GM12873 (cell line): Measurements from ENCODE around the gene LENEP.

Experiments
- TF ChIP-seq, protein P1 (sequence below): IDR thresholded peaks from 2 replicates; pipeline ENCODE4 v1.5.1; 2012; ENCODE audit warnings: low read depth, mild to moderate bottlenecking, moderate library complexity, low read length, control low read depth; ENCODE audit not compliant: insufficient read depth; ENCODE audit errors: missing control alignments

The LENEP gene

DNA sequence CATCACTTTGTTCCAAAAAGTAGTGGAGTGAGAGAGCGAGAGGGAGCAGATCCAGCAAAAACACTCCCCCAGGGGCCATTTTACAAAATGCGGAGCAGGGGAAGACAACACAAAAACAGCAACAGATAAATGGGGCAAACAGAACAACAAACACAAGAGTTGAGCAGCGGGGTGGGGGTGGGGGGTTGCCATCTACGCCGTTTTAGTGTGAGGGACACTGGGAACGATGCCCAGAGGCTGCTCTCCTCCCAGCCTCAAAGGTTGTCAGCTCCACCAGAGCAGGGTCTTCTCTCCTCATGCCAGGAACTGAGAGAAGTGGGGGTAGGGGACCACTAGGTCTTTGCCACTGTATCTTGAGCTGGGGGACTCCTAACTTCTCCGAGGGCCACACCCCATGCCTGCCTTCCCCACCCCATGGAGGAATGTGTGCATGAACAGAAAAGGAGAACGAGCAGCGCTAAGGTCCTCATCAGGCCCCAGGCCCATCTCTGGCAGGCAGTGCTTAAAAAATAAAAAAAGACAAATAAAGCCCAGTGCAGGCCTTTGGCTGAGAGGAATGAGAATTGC is 36.2 kb upstream of the LENEP start:
- TF ChIP-seq, protein P1, sequence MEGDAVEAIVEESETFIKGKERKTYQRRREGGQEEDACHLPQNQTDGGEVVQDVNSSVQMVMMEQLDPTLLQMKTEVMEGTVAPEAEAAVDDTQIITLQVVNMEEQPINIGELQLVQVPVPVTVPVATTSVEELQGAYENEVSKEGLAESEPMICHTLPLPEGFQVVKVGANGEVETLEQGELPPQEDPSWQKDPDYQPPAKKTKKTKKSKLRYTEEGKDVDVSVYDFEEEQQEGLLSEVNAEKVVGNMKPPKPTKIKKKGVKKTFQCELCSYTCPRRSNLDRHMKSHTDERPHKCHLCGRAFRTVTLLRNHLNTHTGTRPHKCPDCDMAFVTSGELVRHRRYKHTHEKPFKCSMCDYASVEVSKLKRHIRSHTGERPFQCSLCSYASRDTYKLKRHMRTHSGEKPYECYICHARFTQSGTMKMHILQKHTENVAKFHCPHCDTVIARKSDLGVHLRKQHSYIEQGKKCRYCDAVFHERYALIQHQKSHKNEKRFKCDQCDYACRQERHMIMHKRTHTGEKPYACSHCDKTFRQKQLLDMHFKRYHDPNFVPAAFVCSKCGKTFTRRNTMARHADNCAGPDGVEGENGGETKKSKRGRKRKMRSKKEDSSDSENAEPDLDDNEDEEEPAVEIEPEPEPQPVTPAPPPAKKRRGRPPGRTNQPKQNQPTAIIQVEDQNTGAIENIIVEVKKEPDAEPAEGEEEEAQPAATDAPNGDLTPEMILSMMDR = no peak

DNA sequence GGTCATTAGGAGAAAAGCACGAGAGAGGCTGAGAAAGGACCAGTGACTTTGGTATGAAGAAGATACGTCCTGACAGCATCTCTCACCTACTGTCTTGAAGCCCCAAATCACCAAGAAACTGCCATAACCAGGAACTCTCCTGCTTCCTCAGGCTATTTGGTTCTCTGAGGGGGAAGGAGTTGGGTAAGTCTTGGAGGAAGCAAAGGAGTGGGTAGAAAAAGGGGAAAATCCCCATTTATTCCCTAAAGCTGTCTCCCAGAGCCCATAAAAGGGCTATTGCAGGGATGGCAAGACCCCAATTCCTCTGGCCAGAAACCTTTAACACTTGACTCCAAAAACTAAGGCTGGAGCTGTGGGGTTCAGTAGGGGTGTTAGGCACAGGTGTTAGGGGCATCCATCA is 35.4 kb upstream of the LENEP start:
- TF ChIP-seq, protein P1 = no peak

DNA sequence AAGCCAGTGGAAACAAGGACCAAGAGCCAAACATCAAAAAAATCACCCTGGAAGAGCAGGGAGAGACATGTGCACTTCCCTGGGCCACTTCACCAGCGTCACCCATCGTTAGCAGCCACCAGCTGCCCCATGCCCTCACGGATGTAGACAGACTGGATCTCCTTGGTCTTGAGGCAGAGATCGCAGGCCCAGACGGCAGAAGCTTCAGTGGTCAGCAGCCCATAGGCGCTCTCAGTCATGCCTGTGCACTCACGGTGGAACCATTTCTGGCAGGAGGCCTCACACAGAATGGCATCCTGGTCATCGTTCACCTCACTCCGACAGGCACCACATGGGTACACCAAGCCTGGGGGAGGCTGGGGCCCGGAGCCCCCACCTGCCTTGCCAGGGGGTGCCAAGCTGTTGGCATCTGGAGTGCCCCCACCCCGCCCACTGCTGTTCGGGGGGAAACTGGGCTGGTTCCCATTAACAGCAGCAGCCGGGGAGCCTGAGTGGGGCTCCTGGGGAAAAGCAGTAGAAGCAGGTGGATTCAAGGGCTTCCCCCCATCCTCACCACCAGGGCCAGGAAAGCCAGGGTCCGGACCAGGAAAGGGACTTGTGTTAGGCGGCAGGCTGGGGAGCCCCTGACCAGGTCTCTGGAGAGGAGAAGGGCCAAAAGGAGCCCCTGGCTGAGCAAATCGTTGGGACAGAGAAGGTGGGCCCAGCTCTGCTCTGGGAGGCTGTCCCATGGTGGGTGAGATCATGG is 34.5 kb upstream of the LENEP start:
- TF ChIP-seq, protein P1 = no peak

DNA sequence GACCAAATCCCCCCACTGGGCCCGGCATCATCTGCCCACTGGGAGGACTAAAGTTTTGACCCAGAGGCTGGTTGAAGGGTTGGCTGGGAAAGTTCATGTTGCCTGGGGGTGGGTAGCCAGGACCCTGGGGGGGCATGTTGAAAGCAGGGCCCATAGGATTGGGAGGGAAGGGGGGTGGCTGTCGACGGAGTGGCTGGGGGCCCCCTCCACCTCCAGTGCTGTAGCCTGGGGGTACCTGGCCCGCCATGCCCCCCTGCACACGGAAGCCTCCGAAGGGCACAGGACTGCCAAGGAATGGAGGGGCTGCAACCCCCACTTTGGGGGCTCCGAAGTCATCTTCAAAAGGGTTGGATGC is 34.0 kb upstream of the LENEP start:
- TF ChIP-seq, protein P1 = no peak

DNA sequence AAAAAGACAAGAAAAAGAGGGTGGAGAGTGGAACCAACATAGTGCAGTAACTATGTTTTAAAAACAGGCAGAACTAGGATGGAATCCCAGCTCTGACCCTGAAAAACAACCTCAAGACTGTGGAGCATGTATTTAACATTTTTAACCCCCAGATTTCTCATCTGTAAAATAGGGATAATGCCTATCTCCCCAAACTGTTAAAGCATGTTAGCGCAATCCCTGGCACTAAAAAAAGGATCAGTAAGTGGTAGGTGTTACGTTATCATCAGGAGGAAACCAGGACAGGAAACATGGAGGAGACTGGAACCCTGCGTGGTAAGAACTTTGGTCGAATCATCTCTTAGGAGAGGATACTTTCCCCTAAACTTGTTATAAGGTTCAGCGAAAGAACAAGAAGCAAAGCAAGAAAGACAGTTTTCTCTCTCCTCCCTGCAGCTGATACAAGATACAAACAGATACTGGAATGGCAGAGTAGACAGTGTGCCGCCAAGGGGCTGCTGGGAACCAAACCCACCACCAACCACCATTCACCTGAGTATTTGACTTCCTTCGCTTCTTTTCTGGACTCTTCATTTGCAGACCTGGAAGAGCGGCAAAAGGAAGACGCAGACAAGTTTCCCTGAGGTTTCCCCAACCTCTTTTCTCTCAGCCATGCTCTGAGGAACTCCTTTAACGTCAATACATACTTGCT is 32.8 kb upstream of the LENEP start:
- TF ChIP-seq, protein P1 = no peak

DNA sequence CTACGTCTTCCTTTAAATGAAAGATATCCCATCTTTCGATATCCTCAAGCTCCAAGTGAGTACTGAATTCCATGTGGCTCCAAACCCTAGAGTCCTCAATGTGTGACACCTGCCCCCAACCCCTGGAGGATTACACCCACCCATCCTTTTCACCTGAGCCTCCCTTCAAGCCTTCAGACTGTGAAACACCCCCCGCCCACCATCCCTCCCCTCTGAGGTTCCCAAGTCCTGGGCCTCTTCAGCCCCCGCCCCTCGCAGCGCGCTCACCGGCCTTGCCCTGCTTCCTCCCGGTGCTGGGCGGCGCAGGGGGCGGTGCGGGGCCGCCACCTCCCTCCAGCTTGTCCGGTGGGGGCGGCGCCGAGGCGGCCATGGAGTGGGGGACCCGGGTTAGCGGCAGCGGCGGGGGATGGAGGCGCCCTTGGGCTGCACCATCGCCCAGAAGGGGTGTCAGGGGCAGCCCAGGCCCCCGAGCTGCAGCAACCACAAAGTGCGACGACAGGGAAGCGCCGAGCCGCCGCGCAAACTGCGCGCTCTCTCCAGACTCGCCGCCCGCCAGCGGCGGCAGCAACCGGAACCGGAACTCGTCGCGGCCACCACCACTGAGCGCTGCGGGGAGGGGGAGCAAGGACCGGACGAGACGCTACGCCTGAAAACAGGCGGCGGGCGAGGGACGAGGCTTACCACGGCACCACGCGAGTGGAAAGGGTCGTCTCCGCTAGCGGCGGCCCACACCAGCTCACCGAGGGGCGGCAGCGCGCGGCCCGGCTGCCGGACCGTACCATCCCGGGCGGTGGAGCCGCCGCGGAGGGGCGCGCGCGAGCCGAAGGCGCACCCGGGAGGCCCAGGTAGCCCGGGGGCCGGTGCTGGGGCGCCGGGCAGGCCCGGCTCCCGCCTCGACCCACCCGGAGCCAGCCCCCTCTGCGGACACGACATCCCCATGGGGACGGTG is 31.9 kb upstream of the LENEP start, which contains the start of gene PYGO2:
Gene PYGO2, minus strand, starts transcription at position 576 of the 949 bp plus-strand sequence. Its CDS starts 206 bp downstream, at position 370.
- TF ChIP-seq, protein P1 = peak; percentile 57
